A549 (cell line): ENCODE measurements around the gene RSPH4A. TPM values are rescaled to one million over a fixed set of nuclear protein-coding genes. Genes with fewer than 3 reads are reported as not detected.
"Not testable (repeated sequence)": the region's sequence is repeated elsewhere in the genome, so short reads cannot be mapped to it uniquely, and the experiment has no call there.

Source experiments
- ATAC-seq, 2 experiments: fragments of 200-7000 bp in 1 of 2; fragments of >200 bp in 1 of 2; cut with Nextera tagmentation in 1 of 2; cut with Tn5 transposase in 1 of 2; 3 replicates each; pipeline versions ENCODE4 v1.8.0 to v1.9.1; 2018 to 2020; ENCODE audit warnings: mild to moderate bottlenecking in 1 of 2, moderate library complexity in 1 of 2
- CTCF ChIA-PET: fragments of 300-600 bp; sonication (Branson Sonifier 250); formaldehyde crosslinking; extraction: SDS; loops from one replicate; lab custom pipeline; 2021; ENCODE audit warnings: antibody characterized with exemption, inconsistent platforms; lab: Yijun Ruan, JAX
- POLR2A ChIA-PET: fragments of 350-600 bp; formaldehyde crosslinking; extraction: SDS; loops from one replicate; lab custom pipeline; 2021; ENCODE audit warnings: antibody characterized with exemption, inconsistent platforms; lab: Yijun Ruan, JAX
- DNase-seq, 2 experiments: peaks; one replicate each; pipeline versions ENCODE4 v3.0.0 to v3.0.0-alpha.2; 2011 to 2016; ENCODE audit warnings: low read depth in 1 of 2, low spot score in 1 of 2
- FAIRE-seq: peaks from 2 replicates; lab custom pipeline; 2011; peaks lifted over from hg19 to GRCh38; lab: Jason Lieb, UNC
- H3K27ac ChIP-seq, 2 experiments: fragments of >200 bp; sonication (Bioruptor Twin); formaldehyde crosslinking; 3 replicates each; pipeline ENCODE4 v1.5.1; 2016 to 2017
- H3K4me1 ChIP-seq: fragments of >200 bp; sonication (Bioruptor Twin); formaldehyde crosslinking; 3 replicates; pipeline ENCODE4 v1.6.1; 2016
- H3K4me2 ChIP-seq: fragments of >200 bp; sonication (Bioruptor Twin); formaldehyde crosslinking; 3 replicates; pipeline ENCODE4 v1.6.1; 2016
- H3K4me3 ChIP-seq: fragments of >200 bp; sonication (Bioruptor Twin); formaldehyde crosslinking; 3 replicates; pipeline ENCODE4 v1.5.1; 2016
- H3K9me3 ChIP-seq: fragments of >200 bp; sonication (Bioruptor Twin); formaldehyde crosslinking; 3 replicates; pipeline ENCODE4 v1.6.1; 2016
- CBX8 ChIP-seq: fragments of 200-600 bp; sonication (generic); IDR thresholded peaks from 2 replicates; pipeline ENCODE4 v1.6.1; 2016
- EHMT2 ChIP-seq: fragments of 200-600 bp; sonication (generic); IDR thresholded peaks from 2 replicates; pipeline ENCODE4 v1.6.1; 2016; ENCODE audit warnings: antibody characterized with exemption, low read depth, mild to moderate bottlenecking, moderate library complexity
- HDAC2 ChIP-seq: fragments of 200-600 bp; sonication (generic); IDR thresholded peaks from 2 replicates; pipeline ENCODE4 v1.6.1; 2016
- JUN ChIP-seq, 2 experiments: fragments of >200 bp; sonication (Bioruptor Twin); formaldehyde crosslinking; IDR thresholded peaks; 2 replicates in 1 of 2; 3 replicates in 1 of 2; pipeline ENCODE4 v1.6.1; 2016 to 2017
- MAFK ChIP-seq: fragments of 450-650 bp; IDR thresholded peaks from 2 replicates; pipeline ENCODE4 v1.6.1; 2014; ENCODE audit not compliant: partially characterized antibody
- NR3C1 ChIP-seq: fragments of >200 bp; sonication (Bioruptor Twin); formaldehyde crosslinking; IDR thresholded peaks from 3 replicates; pipeline ENCODE4 v1.6.1; 2017
- POLR2AphosphoS2 ChIP-seq: conservative IDR thresholded peaks from 2 replicates; pipeline ENCODE4 v1.6.1; 2012; ENCODE audit warnings: low read length, improper control_type of control experiment, inconsistent platforms
- RFX5 ChIP-seq: fragments of 450-650 bp; IDR thresholded peaks from 2 replicates; pipeline ENCODE4 v1.7.1; 2014; ENCODE audit warnings: antibody characterized with exemption, mild to moderate bottlenecking, moderate library complexity
- RNF2 ChIP-seq: fragments of 200-600 bp; sonication (generic); IDR thresholded peaks from 2 replicates; pipeline ENCODE4 v1.6.1; 2016; ENCODE audit warnings: low read depth, mild to moderate bottlenecking, antibody characterized with exemption, moderate library complexity, borderline replicate concordance
- ZNF302 ChIP-seq: fragments of 250-450 bp; sonication (Bioruptor Pico); IDR thresholded peaks from 2 replicates; pipeline ENCODE4 v1.9.0; 2021; ENCODE audit warnings: inconsistent platforms, mild to moderate bottlenecking, moderate library complexity
- WGBS: methylation state at CpG from one replicate; pipeline ENCODE4 v1.1.6; 2017; ENCODE audit errors: missing lambda C conversion rate; 5-methylcytosine and 5-hydroxymethylcytosine counted together
- polyA plus RNA-seq, 4 experiments: library from polyadenylated mRNA; depleted of rRNA in 3 of 4; stranded (reverse); fragments of >200 nt; fragmentation: RNase III in 1 of 4; extraction: RNeasy Plus Mini Kit Qiagen cat#74134 plus additional on column Dnase treatment in 1 of 4; gene quantifications; 2 replicates in 3 of 4; 3 replicates in 1 of 4; pipeline ENCODE4 v1.2.3, GENCODE V29; 2011 to 2017
- TF ChIP-seq, protein P1 (sequence below): fragments of 200-600 bp; sonication (generic); IDR thresholded peaks from 2 replicates; pipeline ENCODE4 v1.6.1; 2016; ENCODE audit warnings: antibody characterized with exemption, mild to moderate bottlenecking, moderate library complexity
- TF ChIP-seq, protein P2 (sequence below): fragments of >200 bp; sonication (Bioruptor Twin); formaldehyde crosslinking; IDR thresholded peaks from 2 replicates; pipeline ENCODE4 v1.6.1; 2016

Gene RSPH4A
- polyA plus RNA-seq, 2 of the 4 experiments (the other 2 are of a cell fraction): 0.13 to 0.28 TPM

DNA sequence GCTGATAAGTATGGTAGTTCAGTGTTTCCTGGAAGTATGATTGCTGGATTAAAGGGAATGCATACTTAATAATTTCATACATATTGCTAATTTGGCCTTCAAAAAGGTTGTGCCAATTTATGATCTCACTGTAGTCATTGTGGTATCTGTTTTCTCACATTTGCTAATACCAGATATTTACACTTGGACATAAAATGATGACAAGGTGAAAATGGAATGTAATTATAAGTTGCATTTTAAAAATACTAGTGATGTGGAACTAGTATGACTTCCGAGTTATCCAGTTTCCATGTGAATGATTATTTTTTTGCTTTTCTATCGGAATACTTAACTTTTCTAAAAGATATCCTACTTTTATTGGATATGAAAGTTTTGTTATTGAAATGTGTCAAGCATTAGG, 29.5 kb upstream of the RSPH4A start:
- FAIRE-seq: no peak
- Histone ChIP-seq H3K4me1 (no peaks in the 10 kb centered on the region), H3K27ac (no peak overlapping the region), H3K4me2 (no peak overlapping the region), H3K9me3 (no peaks in the 10 kb centered on the region), H3K4me3 (no peak overlapping the region)
- no peak for ATAC-seq
- CTCF ChIA-PET: no interaction called here
- DNase-seq: no peak
- POLR2A ChIA-PET: no interaction called here
- WGBS: 95% methylated on average over 2 of the region's 2 CpGs
- TF ChIP-seq, protein P1, sequence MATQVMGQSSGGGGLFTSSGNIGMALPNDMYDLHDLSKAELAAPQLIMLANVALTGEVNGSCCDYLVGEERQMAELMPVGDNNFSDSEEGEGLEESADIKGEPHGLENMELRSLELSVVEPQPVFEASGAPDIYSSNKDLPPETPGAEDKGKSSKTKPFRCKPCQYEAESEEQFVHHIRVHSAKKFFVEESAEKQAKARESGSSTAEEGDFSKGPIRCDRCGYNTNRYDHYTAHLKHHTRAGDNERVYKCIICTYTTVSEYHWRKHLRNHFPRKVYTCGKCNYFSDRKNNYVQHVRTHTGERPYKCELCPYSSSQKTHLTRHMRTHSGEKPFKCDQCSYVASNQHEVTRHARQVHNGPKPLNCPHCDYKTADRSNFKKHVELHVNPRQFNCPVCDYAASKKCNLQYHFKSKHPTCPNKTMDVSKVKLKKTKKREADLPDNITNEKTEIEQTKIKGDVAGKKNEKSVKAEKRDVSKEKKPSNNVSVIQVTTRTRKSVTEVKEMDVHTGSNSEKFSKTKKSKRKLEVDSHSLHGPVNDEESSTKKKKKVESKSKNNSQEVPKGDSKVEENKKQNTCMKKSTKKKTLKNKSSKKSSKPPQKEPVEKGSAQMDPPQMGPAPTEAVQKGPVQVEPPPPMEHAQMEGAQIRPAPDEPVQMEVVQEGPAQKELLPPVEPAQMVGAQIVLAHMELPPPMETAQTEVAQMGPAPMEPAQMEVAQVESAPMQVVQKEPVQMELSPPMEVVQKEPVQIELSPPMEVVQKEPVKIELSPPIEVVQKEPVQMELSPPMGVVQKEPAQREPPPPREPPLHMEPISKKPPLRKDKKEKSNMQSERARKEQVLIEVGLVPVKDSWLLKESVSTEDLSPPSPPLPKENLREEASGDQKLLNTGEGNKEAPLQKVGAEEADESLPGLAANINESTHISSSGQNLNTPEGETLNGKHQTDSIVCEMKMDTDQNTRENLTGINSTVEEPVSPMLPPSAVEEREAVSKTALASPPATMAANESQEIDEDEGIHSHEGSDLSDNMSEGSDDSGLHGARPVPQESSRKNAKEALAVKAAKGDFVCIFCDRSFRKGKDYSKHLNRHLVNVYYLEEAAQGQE: no peak
- peak; percentile 50 for TF ChIP-seq MAFK

DNA sequence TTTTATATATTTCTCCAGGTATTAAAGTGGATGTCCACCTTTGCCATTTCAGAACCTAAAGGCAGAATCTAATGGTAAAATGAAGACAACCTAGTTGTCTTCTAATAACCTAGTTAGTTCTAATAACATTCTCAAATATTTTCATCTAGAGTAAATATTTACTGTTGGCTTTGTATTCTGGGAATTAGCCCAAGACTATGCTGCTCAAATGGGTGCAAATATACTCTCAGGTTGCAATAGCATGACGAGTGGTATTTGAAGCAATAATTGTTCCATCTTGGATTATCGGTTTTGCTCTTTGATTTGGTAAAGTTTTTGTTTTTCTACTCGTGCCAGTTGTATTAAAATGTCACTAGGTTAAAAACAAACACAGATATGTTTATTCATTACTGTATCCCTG, 21.0 kb upstream of the RSPH4A start:
- CTCF ChIA-PET: no interaction called here
- WGBS: 47% methylated on average over 3 of the region's 3 CpGs
- Histone ChIP-seq H3K9me3 (no peaks in the 10 kb centered on the region), H3K4me2 (no peak overlapping the region), H3K4me3 (no peak overlapping the region)
- POLR2A ChIA-PET: no interaction called here
- no peak for TF ChIP-seq EHMT2
- TF ChIP-seq POLR2AphosphoS2: no peak
- TF ChIP-seq RFX5: no peak
- TF ChIP-seq ZNF302 (CRISPR knock-in tag): no peak
- TF ChIP-seq JUN (IDR thresholded peaks at IDR 0.05): no peak
- no peak for TF ChIP-seq MAFK
- TF ChIP-seq CBX8: no peak
- TF ChIP-seq, protein P2, sequence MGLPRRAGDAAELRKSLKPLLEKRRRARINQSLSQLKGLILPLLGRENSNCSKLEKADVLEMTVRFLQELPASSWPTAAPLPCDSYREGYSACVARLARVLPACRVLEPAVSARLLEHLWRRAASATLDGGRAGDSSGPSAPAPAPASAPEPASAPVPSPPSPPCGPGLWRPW: no peak
- no peak for TF ChIP-seq NR3C1
- TF ChIP-seq RNF2: no peak
- TF ChIP-seq, all 56 proteins: peak for 0
- DNase-seq (no peak), ATAC-seq (no peak), FAIRE-seq (no peak)
- Histone ChIP-seq H3K4me1 (no peaks in the 10 kb centered on the region), H3K27ac (no peak overlapping the region)

DNA sequence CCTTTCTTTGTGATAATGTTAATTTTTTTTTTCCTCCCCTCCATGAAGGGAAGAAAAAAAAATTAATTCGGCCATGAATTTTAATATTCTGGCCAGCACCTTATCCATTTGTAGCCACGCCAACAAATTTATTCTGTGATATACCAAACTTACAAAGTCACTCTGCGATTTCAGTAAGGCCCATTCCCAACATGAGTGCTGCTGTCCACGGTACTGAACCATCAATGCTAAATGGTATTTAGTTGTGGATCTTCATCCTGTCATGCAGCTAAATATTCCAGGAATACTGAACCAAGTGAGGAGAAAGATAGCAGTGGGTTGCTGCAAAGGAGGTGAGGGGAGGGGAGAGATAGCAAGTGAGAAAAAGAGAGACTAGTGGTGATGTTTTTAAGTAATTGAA, 19.5 kb upstream of the RSPH4A start:
- H3K4me2 ChIP-seq: no peak overlapping the region
- CTCF ChIA-PET: no interaction called here
- FAIRE-seq (no peak), DNase-seq (peak in 1 of 2 experiments; percentile 5), ATAC-seq (no peak)
- H3K4me3 ChIP-seq: no peak overlapping the region
- H3K27ac ChIP-seq: no peak overlapping the region
- no peaks in the 10 kb centered on the region for H3K4me1 ChIP-seq
- POLR2A ChIA-PET: no interaction called here
- TF ChIP-seq EHMT2: peak; percentile 79
- TF ChIP-seq, protein P1: peak; percentile 91
- TF ChIP-seq HDAC2: no peak
- H3K9me3 ChIP-seq: no peaks in the 10 kb centered on the region
- WGBS: 91% methylated on average over 4 of the region's 4 CpGs

DNA sequence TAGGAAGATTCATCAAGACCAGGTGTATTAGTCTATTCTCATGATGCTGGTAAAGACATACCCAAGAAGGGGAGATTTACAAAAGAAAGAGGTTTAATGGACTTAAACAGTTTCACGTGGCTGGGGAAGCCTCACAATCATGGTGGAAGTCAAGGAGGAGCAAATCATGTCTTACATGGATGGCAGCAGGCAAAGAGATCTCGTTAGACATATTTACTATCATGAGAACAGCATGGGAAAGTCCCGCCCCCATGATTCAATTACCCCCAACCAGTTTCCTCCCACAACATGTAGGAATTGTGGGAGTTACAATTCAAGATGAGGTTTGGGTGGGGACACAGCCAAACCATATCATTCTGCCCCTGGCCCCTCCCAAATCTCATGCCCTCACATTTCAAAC, 12.4 kb upstream of the RSPH4A start:
- DNase-seq, H3K9me3 ChIP-seq, ATAC-seq, POLR2A ChIA-PET, CTCF ChIA-PET, FAIRE-seq, H3K4me3 ChIP-seq, H3K4me1 ChIP-seq, H3K4me2 ChIP-seq, H3K27ac ChIP-seq: not testable (repeated sequence)
- WGBS: 81% methylated on average over 3 of the region's 3 CpGs

DNA sequence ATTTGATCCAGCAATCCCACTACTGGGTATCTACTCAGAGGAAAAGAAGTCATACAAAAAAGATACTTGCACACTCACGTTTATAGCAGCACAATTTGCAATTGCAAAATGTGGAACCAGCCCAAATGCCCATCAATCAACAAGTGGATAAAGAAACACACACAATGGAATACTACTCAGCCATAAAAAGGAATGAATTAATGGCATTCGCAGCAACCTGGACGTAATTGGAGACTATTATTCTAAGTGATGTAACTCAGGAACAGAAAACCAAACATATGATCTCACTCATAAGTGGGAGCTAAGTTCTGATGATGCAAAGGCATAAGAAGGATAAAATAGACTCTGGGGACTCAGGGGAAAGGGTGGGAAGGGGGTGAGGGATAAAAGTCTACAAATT, 11.4 kb upstream of the RSPH4A start:
- H3K9me3 ChIP-seq, H3K4me3 ChIP-seq, DNase-seq, CTCF ChIA-PET, H3K4me1 ChIP-seq, ATAC-seq, POLR2A ChIA-PET, H3K4me2 ChIP-seq, FAIRE-seq, H3K27ac ChIP-seq: not testable (repeated sequence)
- WGBS: 81% methylated on average over 3 of the region's 3 CpGs
